WTC11 (cell line): ENCODE data around the gene PPP1R1B.

ENCODE experiments used
- IRF1 ChIP-seq: sonication (generic); formaldehyde crosslinking; IDR thresholded peaks from 2 replicates; pipeline ENCODE4 v1.8.0; 2023; ENCODE audit warnings: missing genetic modification reagents
- TF ChIP-seq, protein P1 (sequence below): sonication (generic); formaldehyde crosslinking; IDR thresholded peaks from 2 replicates; pipeline ENCODE4 v1.8.1; 2023; ENCODE audit warnings: mild to moderate bottlenecking, missing genetic modification reagents, borderline replicate concordance

DNA sequence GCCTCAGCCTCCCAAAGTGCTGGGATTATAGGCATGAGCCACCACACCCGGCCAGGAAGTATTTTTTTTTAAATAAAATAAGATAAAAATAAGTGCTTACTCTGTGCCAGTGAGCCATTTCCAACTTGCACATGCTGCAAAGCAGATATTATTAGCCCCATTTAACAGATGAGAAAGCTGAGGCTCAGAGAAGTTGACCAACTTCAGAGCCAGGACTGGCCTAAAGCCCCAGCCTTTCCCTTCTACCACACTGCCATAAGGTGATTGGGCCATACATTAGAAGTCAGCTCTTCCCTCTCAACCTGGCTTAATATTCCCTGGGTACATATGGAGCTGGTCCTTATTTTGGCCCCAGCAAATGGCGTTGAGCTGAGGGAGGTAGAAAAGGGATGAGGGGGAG, 44.1 kb upstream of the PPP1R1B start:
- TF ChIP-seq IRF1 (CRISPR knock-in tag) = no peak
- TF ChIP-seq, protein P1, sequence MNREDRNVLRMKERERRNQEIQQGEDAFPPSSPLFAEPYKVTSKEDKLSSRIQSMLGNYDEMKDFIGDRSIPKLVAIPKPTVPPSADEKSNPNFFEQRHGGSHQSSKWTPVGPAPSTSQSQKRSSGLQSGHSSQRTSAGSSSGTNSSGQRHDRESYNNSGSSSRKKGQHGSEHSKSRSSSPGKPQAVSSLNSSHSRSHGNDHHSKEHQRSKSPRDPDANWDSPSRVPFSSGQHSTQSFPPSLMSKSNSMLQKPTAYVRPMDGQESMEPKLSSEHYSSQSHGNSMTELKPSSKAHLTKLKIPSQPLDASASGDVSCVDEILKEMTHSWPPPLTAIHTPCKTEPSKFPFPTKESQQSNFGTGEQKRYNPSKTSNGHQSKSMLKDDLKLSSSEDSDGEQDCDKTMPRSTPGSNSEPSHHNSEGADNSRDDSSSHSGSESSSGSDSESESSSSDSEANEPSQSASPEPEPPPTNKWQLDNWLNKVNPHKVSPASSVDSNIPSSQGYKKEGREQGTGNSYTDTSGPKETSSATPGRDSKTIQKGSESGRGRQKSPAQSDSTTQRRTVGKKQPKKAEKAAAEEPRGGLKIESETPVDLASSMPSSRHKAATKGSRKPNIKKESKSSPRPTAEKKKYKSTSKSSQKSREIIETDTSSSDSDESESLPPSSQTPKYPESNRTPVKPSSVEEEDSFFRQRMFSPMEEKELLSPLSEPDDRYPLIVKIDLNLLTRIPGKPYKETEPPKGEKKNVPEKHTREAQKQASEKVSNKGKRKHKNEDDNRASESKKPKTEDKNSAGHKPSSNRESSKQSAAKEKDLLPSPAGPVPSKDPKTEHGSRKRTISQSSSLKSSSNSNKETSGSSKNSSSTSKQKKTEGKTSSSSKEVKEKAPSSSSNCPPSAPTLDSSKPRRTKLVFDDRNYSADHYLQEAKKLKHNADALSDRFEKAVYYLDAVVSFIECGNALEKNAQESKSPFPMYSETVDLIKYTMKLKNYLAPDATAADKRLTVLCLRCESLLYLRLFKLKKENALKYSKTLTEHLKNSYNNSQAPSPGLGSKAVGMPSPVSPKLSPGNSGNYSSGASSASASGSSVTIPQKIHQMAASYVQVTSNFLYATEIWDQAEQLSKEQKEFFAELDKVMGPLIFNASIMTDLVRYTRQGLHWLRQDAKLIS = no peak
